Esophagus mucosa (tissue), 1 donor: ENCODE measurements around the gene FOXD4L1. TPM values are rescaled to one million over a fixed set of nuclear protein-coding genes. Genes with fewer than 3 reads are reported as not detected.
"Not testable (repeated sequence)": the region's sequence is repeated elsewhere in the genome, so short reads cannot be mapped to it uniquely, and the experiment has no call there.

Source experiments
- ATAC-seq: fragments of 200-7000 bp; cut with Tn5 transposase; one replicate; pipeline ENCODE4 v1.9.1; 2020
- total RNA-seq: library from RNA; stranded (reverse); gene quantifications from one replicate; pipeline ENCODE4 v1.2.4, GENCODE V29; 2023
- donor health status: DM: yes; HTN: yes; CAD: no.

Gene FOXD4L1
- total RNA-seq, 1 donor from 2014 or later = 0.16 TPM

GRCh38 chr2:113527350-113528045 lies 29.0 kb downstream of the FOXD4L1 start:
- peak; percentile 88 for ATAC-seq

- not testable (repeated sequence) for ATAC-seq
These were observed 29.7 kb downstream of the FOXD4L1 start for GRCh38 chr2:113528126-113528525.

GRCh38 chr2:113528904-113529303 lies 30.4 kb downstream of the FOXD4L1 start:
- ATAC-seq = not testable (repeated sequence)

DNA sequence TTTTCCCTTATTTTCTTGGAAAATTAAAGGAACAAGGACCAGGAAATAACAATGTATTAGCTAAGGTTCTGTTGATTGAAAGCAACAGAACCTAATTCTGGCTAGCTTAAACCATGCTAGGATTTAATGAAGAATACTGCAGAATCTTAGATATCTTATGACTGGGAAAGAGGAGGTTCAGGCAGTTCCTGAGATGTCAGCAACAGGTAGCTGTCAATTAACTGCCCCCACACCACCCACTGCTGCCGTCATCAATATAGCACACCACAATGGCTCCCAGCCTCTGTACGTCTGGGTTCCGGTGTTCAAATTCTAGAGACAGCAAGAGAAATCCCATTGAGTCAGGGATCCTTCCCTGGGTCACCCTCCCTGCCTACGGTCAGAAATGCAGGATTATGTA lies 34.5 kb downstream of the FOXD4L1 start:
- not testable (repeated sequence) for ATAC-seq

DNA sequence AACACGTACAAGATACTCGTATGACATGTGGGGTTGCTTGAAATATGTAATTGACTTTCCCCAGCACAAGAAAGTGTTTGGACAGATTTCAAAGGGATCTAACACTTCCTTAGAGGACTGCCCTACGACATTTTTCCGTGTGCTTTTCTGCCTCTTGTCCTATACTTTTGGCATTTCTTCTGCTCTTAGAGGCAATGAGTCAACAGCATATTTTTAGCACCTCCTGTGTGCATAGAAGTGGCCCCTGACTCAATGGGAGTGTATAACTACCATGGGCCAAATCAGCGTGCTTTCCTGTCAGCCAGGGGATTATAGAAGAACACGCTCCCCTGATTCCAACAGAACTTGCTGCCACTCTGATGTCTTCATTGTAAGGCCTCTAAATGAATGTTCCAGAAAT lies 38.1 kb downstream of the FOXD4L1 start:
- ATAC-seq = not testable (repeated sequence)

DNA sequence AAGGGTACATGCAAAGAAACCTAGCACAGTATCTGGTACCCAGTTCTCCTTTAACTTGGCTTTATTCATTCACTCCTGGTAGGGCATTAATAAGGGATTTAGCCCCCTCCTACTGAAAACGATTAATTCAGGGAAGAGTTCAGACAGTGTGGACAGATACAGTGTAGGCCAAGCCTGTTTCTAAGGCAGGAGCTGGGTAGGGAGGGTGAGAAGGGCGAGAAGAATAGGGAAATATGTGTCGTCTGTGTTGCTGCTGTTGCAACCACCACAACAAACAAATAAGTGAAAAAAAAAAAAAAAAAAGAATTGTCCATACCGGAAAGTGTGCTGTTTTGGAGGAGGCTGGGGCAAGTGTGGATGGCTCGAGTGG lies 42.4 kb downstream of the FOXD4L1 start:
- not testable (repeated sequence) for ATAC-seq

GRCh38 chr2:113541204-113541975 lies 42.9 kb downstream of the FOXD4L1 start:
- ATAC-seq = peak; percentile 51

DNA sequence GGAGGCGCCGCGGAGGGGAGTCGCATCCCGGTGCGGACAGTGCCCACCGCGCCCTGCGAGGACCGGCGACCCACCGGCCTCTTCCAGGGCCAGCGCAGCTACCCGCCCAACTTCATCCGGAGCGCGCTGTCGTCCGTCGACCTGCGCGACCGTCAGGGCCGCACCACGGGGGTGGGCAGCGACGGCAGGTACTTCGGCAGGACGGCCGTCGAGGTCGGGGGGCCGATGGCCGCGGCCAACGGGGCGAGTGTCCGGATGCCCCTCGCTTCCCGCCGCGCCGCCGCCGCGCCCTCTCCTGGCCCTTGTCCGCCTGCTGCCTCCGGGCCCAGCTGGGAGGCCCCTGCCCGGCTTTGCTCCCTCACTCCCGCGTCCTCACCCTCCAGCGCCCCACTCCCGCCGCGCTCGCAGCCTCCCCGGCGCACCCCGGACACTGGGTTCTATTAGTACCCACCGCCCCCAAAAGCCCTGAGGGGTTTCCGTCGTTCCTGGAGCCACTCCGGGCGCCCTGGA lies 43.6 kb downstream of the FOXD4L1 start:
- peak; percentile 25 for ATAC-seq

DNA sequence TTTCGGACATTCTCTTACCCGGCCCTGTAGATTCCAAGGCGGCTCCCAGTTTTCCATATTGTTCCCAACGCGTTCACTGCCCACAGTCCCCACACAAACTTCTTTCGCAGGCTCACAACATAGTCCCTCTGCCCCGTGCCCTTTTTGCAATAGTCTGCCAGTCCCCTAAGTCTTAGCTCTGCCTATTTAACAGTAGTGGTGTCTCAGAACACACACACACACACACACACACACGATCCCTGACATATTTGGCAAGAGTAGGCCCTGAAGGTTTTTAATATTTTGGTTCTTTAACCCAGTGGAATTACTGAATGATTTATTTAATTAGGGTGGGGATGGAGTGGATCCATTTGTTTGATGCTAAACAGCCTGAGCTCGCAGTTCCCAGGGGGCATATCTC lies 44.1 kb downstream of the FOXD4L1 start:
- ATAC-seq = not testable (repeated sequence)

Other genes starting within 250 kb of the FOXD4L1 start
- gene PAX8, start 219.7 kb upstream of the FOXD4L1 start, total RNA-seq = 6.1 TPM
- 25.5 TPM for gene ZNG1B, start 61.0 kb upstream of the FOXD4L1 start, total RNA-seq
- gene RABL2A, start 128.6 kb downstream of the FOXD4L1 start, total RNA-seq = 5.3 TPM